GM13977 (cell line): ENCODE results near the gene PIK3R4.

Experiments used
- DNase-seq: peaks from one replicate; pipeline ENCODE4 v3.0.0; 2012; ENCODE audit warnings: low spot score
- CTCF ChIP-seq: IDR thresholded peaks from 2 replicates; pipeline ENCODE4 v1.5.1; 2012; ENCODE audit warnings: mild to moderate bottlenecking, control low read depth; ENCODE audit not compliant: insufficient read depth; ENCODE audit errors: extremely low read depth, missing control alignments
- in situ Hi-C: fragments of 300-500 bp; cut with MboI; formaldehyde crosslinking; loops from one replicate; pipeline ENCODE4 v1.12.0; 2022; ENCODE audit warnings: low sequenced_read_pairs, low pct_unique_long_range_greater_than_20kb, mixed read lengths, inconsistent platforms; ENCODE audit not compliant: unreplicated experiment

The PIK3R4 gene

GRCh38 chr3:130687327-130687726, 59.3 kb downstream of the PIK3R4 start:
- in situ Hi-C loops, result no loop called here
- no peak for DNase-seq
- no peak for TF ChIP-seq CTCF

GRCh38 chr3:130686833-130687232, 59.8 kb downstream of the PIK3R4 start:
- TF ChIP-seq CTCF, result no peak
- in situ Hi-C loops, result no loop called here
- DNase-seq, result no peak

GRCh38 chr3:130682131-130682530, 64.5 kb downstream of the PIK3R4 start:
- in situ Hi-C loops, result no loop called here
- TF ChIP-seq CTCF, result no peak
- no peak for DNase-seq

- in situ Hi-C loops, result no loop called here
- TF ChIP-seq CTCF, result no peak
- no peak for DNase-seq
Observed at GRCh38 chr3:130679218-130679617, 67.4 kb downstream of the PIK3R4 start.

DNA sequence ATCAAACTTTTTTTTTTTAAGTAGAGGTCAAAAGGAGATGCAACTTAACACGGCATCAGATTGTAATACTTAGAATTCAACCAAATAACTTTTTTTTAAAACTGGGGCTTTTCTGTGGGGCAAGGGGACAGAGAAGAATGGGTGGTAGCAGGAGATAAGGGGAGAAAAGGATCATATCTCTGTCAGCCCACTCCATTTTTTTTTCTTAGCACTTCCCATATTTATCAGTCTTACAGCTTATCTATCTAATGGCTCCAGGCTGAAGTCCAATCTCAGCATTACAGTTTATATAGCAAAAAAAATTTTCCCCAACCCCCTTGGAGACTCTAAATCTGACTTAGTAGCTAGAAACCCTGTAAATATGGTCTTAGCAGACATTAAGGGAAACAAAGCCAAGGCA, 69.3 kb downstream of the PIK3R4 start:
- DNase-seq, result no peak
- in situ Hi-C loops, result no loop called here
- TF ChIP-seq CTCF, result no peak

- in situ Hi-C loops, result no loop called here
- DNase-seq, result no peak
- no peak for TF ChIP-seq CTCF
Observed at GRCh38 chr3:130671545-130672312, 74.9 kb downstream of the PIK3R4 start.
